Superior temporal gyrus (tissue), 1 donor: ENCODE data around the gene LRG1.
"Not testable (repeated sequence)": the region's sequence is repeated elsewhere in the genome, so short reads cannot be mapped to it uniquely, and the experiment has no call there.

ENCODE experiments used
- DNase-seq: peaks from one replicate; pipeline ENCODE4 v3.0.0-alpha.2; 2016; ENCODE audit errors: extremely low spot score

The LRG1 gene

GRCh38 chr19:4575267-4576015 is 35.6 kb upstream of the LRG1 start:
- DNase-seq, result no peak

DNA sequence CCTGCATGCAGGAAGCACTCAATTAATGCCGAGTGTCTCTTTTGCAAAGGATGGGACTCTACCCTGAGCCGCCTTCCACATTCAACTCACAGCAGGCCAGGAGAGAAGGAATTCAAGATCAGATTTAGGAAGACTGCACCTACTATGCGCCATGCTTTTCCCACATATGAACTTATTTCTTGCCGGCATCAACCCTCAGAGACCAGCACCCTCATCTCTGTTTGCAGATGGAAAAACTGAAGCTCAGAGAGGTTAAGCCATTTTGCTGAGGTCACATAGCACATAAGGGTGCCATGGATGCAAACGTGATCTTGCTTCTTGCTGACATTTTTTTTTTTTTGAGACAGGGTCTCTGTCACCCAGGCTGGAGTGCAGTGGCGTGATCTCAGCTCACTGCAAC is 33.8 kb upstream of the LRG1 start:
- no peak for DNase-seq

- no peak for DNase-seq
These were observed 31.6 kb upstream of the LRG1 start for GRCh38 chr19:4571305-4571917.

DNA sequence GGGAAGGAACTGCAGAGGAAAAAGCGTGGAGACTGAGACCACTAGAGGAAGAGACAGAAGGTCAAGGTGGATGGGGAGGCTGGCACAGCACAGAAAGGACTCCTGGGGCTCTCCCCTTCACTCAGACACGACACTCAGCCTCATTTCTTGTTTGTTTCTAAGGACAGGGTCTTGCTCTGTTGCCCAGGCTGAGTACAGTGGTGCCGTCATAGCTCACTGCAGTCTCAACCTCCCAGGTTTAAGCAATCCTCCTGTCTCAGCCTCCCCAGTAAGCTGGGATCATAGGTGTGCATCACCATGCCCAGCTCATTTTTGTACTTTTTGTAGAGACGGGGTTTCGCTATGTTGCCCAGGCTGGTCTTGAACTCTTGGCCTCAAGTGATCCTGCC is 31.1 kb upstream of the LRG1 start:
- no peak for DNase-seq

DNA sequence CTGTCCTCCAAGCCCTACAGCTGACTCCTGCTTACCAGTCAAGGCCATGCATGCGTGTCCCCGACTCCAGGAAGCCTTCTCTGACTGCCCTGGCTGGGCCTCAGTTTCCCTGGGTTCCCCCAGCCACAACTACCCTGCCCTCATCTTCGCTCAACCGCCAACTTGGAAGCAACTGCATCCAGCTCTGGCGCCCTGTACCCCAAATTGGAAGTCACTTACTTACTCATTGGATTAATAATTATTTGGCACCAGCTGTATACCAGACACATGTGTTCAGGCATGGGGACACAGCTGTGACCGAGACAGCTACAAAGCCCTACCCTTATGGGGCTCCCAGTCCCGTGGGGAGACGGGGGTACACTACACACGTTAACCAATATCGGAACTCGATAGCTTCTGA is 30.6 kb upstream of the LRG1 start:
- no peak for DNase-seq

- DNase-seq, result no peak
These were observed 29.1 kb upstream of the LRG1 start for GRCh38 chr19:4568886-4569285.

GRCh38 chr19:4567584-4568071 is 27.8 kb upstream of the LRG1 start:
- DNase-seq, result no peak

DNA sequence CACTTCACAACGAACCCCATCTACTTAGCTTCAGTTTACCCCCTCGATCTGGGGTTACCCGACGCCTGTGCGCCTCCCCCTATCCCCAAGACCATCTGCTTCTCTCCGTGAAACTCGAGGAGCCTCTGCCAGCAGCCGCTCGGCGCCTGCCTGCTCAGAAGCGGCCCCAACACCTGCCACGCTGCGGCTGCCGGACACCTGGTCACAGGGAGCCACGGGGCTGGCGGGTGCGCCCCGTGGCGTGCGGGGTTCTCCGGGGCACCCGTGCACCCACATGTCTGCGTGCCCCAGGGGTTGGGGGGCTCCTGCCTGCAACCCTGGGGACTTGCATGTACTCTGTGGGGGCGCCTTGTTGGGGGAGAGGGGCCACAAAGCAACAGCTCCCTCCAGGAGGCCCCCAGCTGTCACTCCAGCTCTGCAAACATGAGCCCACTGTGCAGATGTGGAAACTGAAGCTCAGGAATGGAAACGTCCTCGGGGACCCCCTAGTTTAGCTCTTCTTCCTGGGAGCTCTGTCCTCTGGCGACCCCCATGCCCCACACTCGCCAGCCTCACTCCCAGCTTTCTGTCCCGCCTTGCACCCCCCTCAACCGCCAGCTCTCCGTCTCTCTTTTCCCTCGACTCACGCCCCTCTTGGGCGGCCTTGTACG is 26.7 kb upstream of the LRG1 start:
- no peak for DNase-seq

DNA sequence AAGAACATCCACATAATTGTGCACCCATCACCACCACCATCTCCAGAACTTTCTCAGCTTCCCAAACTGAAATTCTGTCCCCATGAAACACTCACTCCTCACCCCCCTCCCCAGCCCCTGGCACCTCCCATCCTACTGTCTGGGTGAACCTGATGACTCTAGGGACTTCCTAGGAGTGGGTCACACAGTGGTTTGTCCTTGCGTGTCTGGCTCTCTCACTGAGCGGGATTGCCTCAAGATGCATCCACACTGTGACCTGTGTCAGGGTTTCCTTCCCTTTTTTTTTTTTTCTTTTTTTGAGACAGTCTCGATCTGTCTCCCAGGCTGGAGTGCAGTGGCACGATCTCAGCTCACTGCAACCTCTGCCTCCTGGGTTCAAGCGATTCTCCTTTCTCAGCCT is 23.7 kb upstream of the LRG1 start:
- not testable (repeated sequence) for DNase-seq

GRCh38 chr19:4562085-4562484 is 22.2 kb upstream of the LRG1 start:
- not testable (repeated sequence) for DNase-seq

DNA sequence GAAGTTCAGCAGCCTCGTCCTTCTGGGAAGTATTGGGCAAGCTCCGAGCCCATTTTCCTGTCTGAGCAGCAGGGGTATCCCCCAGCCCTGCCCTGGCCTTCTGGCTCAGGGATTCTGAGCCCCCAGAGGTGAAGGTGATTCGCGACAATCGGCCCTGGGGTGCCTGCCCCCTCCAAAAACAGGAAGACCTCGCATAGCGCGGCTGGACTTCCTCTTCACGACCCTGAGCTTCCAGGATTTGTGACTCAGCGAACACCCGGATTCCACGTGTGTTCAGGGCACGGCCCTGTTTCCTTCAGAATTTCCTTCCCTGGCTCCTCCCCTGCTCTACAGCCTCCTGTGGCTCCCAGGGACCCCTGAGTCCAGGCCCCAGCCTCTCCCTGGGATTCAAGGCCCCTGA is 19.7 kb upstream of the LRG1 start, which contains the start of gene SEMA6B:
SEMA6B (minus strand) TSS at position 116 of the 400 bp plus-strand sequence. CDS start 1,227 bp downstream, outside the sequence.
- no peak for DNase-seq

GRCh38 chr19:4557971-4558941 is 18.4 kb upstream of the LRG1 start:
- no peak for DNase-seq

DNA sequence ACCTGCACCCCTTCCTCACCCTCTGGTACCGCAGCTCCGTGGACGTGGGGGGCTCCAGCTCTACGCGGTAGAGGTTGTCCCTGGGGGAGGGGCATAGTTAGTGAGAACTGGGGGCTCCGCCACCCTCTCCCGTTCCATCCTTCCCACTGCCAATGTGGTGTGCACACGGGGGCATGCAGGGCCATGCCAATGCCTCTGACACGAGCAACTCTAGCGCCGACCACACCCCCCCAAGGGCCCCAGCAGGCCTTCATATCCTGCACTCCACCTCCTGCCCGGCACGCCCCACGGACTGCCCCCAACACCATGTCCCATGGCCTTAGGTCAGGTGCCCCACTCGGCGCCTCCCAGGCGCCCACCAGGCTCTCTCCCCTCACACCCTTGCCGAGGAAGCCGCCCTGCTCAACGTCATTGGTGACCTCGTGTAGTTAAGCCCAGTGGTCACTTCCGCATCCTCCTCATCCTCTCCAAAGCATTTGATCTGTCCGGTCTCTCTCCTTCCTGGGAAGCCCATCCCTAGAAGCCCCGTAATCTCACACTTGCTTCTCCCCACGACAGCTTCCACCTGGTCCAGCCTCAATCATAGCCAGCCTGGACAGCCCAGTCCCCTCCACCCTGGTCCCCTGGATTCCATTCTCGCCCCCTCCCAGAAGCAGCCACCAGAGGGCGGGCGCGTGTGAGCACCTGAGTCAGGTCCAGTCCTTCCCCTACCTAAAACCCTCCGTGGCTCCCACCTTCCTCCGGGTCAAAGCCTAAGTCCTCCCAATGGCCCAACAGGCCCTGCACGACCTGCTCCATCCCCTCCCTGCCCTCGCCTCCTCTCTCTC is 17.5 kb upstream of the LRG1 start:
- no peak for DNase-seq

GRCh38 chr19:4556597-4557127 is 16.8 kb upstream of the LRG1 start:
- DNase-seq, result no peak

DNA sequence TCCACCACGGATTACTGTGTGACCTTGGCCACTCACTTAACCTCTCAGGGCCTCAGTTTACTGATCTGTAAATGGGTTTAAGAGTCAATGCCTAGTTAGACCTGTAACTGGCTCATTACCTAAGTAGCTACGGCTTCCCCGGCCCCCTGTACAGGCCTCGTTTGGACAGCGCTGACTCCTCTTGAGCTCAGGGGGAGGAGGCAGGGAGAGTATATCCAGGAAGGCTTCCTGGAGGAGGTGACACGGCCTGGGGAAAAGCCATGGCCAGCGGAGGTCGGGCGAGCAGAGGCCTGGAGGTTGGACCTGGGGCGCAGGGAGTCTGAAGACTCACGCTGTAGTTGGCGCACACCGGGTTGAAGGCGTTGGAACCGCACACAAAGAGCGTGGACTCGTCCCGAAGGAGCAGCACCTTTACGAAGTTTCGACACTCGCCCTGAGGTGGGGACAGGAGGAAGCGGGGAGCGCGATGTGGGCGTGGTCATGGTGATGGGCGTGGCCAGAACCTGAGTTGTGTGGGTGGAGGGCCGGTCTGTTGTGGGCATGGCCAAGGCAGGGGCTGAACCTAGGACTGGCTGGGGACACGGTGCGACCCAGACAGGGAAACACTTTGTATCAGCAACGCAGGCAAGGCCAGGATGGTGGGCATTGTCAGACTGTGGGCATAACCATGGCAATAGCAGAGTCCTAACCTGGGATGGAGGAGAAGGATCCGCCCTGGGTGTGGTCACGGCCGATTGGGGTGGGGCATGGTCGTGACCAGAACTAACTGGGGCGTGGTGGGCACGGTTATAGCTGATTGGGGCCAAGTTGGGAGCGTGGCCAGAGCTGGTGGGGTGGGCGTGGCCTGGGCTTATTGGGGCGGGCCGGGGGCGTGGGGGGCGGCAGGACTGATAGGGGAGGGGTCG is 16.1 kb upstream of the LRG1 start:
- DNase-seq, result no peak

DNA sequence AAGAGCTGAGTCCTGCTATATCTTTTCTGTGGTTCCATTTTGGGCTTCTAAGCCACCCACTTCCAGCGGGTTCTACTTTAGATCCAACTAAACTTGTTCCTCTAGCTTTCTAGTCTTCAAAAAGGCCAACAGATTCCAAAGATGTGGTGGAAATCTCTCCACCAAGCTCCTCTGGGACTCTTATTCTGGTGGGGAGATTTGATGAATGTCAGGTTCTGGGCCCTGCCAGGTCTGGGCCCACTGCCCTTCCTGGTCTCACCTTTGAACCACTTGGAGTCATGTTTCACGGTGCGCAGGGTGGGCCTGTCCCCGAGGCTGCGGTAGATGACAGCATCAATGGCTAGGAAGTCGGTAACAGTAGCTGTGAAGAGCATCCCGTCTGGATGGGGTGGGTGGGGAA is 14.9 kb upstream of the LRG1 start:
- no peak for DNase-seq

GRCh38 chr19:4553775-4554174 is 13.9 kb upstream of the LRG1 start:
- DNase-seq, result no peak

DNA sequence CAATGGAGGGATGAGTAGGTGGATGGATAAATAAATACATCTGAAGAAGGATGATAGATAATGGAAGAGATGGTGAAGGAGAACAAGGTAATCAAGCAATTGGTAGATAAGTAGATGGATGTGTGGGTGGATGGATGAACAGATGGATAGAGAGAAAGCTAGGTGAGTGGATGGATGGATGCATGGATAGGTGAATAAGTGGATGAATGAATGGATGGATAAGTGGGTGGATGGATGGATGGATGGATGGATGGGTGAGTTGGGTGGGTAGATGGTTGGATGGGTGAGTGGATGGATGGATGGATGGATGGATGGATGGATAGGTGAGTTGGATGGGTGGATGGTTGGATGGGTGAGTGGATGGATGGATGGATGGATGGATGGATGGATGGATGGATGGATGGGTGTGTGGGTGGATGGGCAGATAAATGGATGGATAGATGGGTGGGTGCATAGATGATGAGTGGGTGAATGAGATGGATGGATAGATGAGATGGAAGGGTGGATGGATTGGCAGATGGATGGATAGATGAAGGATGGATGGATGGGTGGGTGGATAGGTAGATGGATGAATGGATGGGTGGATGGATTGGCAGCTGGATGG is 13.4 kb upstream of the LRG1 start:
- DNase-seq, result no peak

GRCh38 chr19:4552525-4552819 is 12.6 kb upstream of the LRG1 start:
- DNase-seq, result no peak
